Measurements from ENCODE around the gene TNFRSF4. TPM values are rescaled to one million over a fixed set of nuclear protein-coding genes. Genes with fewer than 3 reads are reported as not detected.
"Not testable (repeated sequence)": the region's sequence is repeated elsewhere in the genome, so short reads cannot be mapped to it uniquely, and the experiment has no call there.

TNFRSF4 gene
- total RNA-seq, 8 experiments from 2014 or later: 0.18 to 1.00 (median 0.25) TPM; not detected in 2

DNA sequence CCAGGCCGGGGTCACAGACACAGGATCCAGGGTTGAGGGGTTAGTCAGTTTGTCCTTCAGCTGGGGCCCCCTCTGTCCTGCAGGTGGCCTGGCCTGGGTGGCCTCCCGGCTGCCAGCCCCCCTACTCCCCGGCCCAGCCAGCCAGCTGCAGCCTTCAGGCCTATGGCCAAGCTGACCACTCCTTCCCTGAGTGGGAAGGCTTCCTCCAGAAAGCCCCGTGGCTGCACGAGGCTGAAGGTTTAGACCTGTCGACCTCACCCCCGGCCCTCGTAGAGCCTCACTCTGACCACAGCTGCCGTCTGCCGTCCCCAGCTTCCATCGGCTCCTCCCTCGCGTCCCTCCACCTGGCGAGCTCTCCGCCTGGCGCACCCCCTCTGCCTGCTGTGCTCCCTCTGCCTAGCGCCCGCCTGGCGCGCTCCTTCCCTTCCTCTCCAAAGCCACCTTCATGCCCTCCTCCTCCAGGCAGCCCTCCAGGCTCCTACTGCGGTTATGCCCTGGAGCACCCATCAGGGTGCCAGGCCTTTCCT lies 30.7 kb downstream of the TNFRSF4 start:
- ATAC-seq (replicated peaks in 6 of 8): peak in 1 of 8 experiments; percentile 8
- H3K4me1 ChIP-seq (replicated peaks in 1 of 2): peaks cover 0 to 18% of the 10 kb centered on the region in 2 donors
- 0 to 100% (median 81%) methylated on average over 1 to 20 of the region's 21 CpGs; no CpG with 5 or more reads in 6 of the 10 experiments for WGBS, 10 experiments
- no peak overlapping the region for H3K4me3 ChIP-seq
- H3K27ac ChIP-seq: no peak overlapping the region
- in situ Hi-C loops (cut with MboI; ENCODE audit: low pct_unique_long_range_greater_than_20kb in 2 of 9, low sequenced_read_pairs in 9 of 9, unreplicated experiment in 9 of 9): no loop called here

DNA sequence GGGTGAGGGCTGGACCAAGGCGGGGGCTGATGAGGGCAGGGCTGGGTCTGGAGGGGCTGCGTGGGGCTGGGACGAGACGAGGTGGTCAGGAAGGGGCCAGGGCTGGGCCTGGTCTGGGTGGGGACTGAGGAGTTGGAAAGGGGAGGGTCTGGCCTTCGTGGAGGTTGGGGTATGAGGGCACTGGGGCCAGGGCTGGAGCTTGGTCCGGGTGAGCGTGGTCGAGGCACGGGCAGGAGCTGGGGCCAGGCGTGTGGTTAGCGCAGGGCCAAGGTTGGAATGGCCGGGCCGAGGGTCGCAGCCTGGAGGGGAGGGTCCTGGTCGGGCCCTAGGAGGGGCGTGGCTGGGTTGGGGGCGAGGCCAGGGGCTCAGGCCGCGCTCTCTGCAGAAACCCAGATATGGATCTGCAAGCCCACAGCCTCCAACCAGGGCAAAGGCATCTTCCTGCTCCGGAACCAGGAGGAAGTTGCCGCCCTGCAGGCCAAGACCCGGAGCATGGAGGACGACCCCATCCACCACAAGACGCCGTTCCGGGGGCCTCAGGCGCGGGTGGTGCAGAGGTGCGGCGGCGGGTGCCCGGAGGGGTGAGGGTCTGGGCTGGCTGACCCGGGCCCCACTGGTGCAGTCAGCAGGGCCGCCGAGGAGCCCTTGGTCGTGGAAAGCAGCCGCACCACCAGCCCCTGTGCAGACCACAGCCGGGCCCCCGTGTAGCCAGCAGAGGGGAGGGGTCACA lies 31.3 kb downstream of the TNFRSF4 start:
- in situ Hi-C loops (cut with MboI; ENCODE audit: low pct_unique_long_range_greater_than_20kb in 2 of 9, low sequenced_read_pairs in 9 of 9, unreplicated experiment in 9 of 9): no loop called here
- Histone ChIP-seq H3K4me1 (replicated peaks in 1 of 2) (peaks cover 0 to 18% of the 10 kb centered on the region in 2 donors), H3K27ac (no peak overlapping the region), H3K4me3 (no peak overlapping the region)
- 20 to 97% (median 30%) methylated on average over 1 to 7 of the region's 39 CpGs; no CpG with 5 or more reads in 7 of the 10 experiments for WGBS, 10 experiments
- peak in 3 of 8 experiments; percentile 4 to 17 (median 5) for ATAC-seq (replicated peaks in 6 of 8)

DNA sequence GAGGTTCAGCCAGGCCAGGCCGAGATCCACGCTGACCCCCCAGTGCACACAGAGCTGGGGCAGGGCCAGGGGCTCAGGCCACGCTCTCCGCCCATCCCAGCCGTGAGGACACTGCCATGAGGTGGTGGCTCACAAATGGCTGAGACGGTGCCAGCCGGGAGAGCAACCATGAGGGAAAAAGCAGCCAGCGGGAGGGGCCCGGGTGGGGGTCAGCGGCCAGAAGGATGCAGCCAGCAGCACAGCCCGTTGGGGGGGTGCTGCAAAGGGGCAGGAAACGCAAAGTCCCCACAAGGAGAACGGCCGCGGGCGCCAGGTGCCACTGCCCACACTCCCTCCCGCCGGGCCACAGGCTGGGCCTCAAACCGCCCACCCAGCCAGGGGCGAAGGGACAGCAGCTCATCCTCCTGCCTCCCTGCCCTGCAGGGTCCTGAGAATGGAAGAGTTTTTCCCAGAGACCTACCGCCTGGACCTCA lies 32.0 kb downstream of the TNFRSF4 start:
- WGBS, 10 experiments: 83 to 100% (median 100%) methylated on average over 1 to 3 of the region's 21 CpGs; no CpG with 5 or more reads in 6 of the 10 experiments
- peaks cover 0 to 18% of the 10 kb centered on the region in 2 donors for H3K4me1 ChIP-seq (replicated peaks in 1 of 2)
- H3K4me3 ChIP-seq: no peak overlapping the region
- H3K27ac ChIP-seq: no peak overlapping the region
- ATAC-seq (replicated peaks in 6 of 8): peak in 3 of 8 experiments; percentile 5 to 18 (median 10)
- in situ Hi-C loops (cut with MboI; ENCODE audit: low pct_unique_long_range_greater_than_20kb in 2 of 9, low sequenced_read_pairs in 9 of 9, unreplicated experiment in 9 of 9): no loop called here

DNA sequence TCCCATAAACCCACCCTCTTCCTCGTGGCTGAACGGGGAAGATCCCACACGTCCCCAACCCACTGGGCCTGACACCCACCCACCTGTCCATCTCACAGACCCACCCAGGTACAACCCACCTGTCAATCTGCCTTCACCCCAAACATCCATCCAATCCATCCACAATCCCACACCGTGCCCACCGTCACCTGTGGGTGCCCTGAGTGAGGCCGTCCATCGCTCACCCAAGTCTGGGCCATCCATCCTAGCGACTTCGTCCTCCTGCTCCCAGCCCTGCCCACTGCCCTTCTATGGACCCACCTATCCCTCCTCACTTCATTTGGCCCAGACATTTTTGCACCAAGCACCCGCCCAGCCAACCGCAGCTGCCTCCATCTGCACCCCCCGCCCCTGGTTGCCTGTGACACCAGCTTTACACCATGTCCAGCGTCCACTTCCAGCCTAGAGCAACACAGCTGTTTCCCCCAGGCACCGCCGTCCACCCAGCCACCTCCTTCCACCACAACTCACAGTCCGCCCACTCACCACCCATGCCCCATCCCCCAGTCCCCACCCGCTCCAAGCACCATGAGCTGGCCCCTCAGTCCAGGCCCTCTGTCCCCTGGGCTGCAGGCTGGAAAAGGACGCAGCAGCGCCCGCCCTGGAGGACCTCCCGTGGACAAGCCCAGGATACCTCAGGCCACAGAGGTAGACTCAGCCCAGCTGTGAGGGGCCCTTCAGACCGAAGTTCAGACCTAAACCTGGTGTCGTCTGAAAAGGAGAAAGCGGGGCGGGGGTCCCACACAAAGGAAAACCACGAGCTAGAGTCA lies 32.6 kb downstream of the TNFRSF4 start:
- in situ Hi-C loops (cut with MboI; ENCODE audit: low pct_unique_long_range_greater_than_20kb in 2 of 9, low sequenced_read_pairs in 9 of 9, unreplicated experiment in 9 of 9): no loop called here
- ATAC-seq (replicated peaks in 6 of 8): peak in 3 of 8 experiments; percentile 7 to 70 (median 18)
- 40 to 92% (median 86%) methylated on average over 3 to 11 of the region's 26 CpGs; no CpG with 5 or more reads in 5 of the 10 experiments for WGBS, 10 experiments
- peaks cover 1 to 22% of the 10 kb centered on the region in 2 donors for H3K4me1 ChIP-seq (replicated peaks in 1 of 2)
- no peak overlapping the region for H3K4me3 ChIP-seq
- no peak overlapping the region for H3K27ac ChIP-seq

DNA sequence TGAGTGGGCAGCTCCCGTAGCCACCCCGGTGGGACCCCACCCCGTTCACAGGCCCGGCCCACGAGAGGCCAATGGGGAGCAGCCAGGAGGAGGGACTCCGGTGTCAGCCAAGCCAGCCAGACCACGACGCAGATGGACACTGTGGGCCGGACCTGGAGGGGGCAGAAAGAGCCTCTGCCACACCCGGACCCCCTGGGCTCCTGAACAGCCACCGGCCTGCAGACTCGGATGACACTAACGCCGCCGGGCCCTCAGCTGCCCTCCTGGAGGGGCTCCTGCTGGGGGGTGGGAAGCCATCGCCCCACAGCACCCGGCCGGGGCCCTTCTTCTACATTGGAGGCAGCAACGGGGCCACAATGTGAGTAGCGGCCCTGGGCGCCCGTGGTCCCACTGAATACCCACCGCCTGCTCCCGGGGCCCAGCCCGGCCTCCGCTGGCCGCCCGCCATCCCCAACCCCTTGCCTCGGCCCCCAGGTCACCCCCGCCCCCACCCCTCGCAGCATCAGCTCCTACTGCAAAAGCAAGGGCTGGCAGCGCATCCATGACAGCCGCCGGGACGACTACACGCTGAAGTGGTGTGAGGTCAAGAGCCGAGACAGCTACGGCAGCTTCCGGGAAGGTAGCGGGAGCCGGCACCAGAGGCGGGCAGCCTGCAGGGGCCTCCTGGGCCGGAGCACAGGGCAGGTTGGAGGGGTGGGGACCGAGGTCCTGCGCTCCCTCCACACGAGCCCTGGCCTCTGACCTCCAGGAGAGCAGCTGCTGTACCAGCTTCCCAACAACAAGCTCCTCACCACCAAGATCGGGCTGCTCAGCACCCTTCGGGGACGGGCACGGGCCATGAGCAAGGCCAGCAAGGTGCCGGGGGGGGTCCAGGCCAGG lies 33.7 kb downstream of the TNFRSF4 start:
- no peak overlapping the region for H3K4me3 ChIP-seq
- WGBS, 10 experiments: 80% methylated on average over 10 to 11 of the region's 51 CpGs; no CpG with 5 or more reads in 8 of the 10 experiments
- H3K4me1 ChIP-seq (replicated peaks in 1 of 2): peaks cover 2 to 23% of the 10 kb centered on the region in 2 donors
- peak in 2 of 8 experiments; percentile 18 to 23 for ATAC-seq (replicated peaks in 6 of 8)
- in situ Hi-C loops (cut with MboI; ENCODE audit: low pct_unique_long_range_greater_than_20kb in 2 of 9, low sequenced_read_pairs in 9 of 9, unreplicated experiment in 9 of 9): no loop called here
- H3K27ac ChIP-seq: no peak overlapping the region

DNA sequence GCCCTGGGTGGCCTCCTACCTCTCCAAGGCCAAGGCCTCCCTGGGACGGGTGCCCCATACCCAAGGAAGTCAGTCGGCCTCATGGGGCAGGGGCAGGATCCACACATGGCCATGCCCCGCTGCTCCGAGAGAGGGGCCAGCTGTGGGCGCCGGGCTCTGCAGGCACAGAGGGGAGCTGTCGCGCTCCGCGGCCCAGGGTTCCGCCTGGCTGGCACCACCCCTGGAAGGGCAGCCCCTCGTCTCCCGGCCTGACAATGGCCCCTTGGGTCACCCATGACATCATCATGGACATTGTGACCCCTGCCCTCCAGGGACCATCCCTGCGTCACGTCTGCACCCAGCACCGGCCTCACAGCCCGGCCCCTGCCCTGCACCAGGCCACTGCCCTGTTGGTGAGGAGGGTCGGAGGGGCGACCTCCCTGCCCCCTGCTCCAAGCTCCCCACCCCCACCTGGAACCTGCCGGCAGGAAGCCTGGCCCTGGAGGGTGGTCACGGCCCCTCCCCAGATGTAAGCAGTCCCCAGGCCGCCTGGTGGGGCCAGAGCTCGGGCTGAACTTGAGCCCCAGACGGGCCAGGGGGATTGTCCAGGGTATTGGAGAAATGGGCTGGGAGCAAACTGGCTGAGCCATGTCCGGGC lies 34.5 kb downstream of the TNFRSF4 start:
- Histone ChIP-seq H3K4me1 (replicated peaks in 1 of 2) (peaks cover 2 to 23% of the 10 kb centered on the region in 2 donors), H3K4me3 (no peak overlapping the region), H3K27ac (no peak overlapping the region)
- in situ Hi-C loops (cut with MboI; ENCODE audit: low pct_unique_long_range_greater_than_20kb in 2 of 9, low sequenced_read_pairs in 9 of 9, unreplicated experiment in 9 of 9): no loop called here
- peak in 1 of 8 experiments; percentile 6 for ATAC-seq (replicated peaks in 6 of 8)
- 60 to 96% (median 79%) methylated on average over 1 to 9 of the region's 25 CpGs; no CpG with 5 or more reads in 6 of the 10 experiments for WGBS, 10 experiments

DNA sequence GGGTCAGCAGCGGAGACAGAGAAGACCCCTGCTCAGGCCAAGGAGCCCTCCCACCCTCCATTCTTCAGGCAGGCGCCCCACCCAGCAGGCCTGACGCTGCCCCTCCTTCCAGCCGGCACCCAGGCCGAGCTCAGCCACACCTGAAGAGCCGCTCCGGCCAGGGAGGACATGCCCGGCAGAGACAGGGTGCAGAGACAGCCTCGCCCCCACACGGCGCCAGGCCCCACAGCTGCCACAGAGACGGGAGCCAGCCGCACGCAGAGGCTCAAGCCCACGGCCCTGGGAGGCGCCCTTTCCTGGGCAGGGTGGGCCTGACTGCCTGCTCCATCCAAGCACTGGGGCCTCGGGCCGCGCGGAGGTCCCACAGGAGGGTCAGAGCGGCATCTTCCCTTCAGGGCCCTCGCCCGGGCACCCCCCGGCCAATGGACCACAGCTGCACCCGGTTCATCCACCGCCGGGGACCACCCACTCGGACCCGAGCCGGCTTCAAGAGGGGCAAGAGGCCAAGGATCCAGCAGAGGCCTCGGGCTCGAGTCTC lies 35.1 kb downstream of the TNFRSF4 start:
- H3K4me3 ChIP-seq: no peak overlapping the region
- WGBS, 10 experiments: 86 to 90% (median 88%) methylated on average over 2 to 12 of the region's 32 CpGs; no CpG with 5 or more reads in 6 of the 10 experiments
- in situ Hi-C loops (cut with MboI; ENCODE audit: low pct_unique_long_range_greater_than_20kb in 2 of 9, low sequenced_read_pairs in 9 of 9, unreplicated experiment in 9 of 9): no loop called here
- ATAC-seq (replicated peaks in 6 of 8): no peak
- peaks cover 6 to 26% of the 10 kb centered on the region in 2 donors for H3K4me1 ChIP-seq (replicated peaks in 1 of 2)
- no peak overlapping the region for H3K27ac ChIP-seq

DNA sequence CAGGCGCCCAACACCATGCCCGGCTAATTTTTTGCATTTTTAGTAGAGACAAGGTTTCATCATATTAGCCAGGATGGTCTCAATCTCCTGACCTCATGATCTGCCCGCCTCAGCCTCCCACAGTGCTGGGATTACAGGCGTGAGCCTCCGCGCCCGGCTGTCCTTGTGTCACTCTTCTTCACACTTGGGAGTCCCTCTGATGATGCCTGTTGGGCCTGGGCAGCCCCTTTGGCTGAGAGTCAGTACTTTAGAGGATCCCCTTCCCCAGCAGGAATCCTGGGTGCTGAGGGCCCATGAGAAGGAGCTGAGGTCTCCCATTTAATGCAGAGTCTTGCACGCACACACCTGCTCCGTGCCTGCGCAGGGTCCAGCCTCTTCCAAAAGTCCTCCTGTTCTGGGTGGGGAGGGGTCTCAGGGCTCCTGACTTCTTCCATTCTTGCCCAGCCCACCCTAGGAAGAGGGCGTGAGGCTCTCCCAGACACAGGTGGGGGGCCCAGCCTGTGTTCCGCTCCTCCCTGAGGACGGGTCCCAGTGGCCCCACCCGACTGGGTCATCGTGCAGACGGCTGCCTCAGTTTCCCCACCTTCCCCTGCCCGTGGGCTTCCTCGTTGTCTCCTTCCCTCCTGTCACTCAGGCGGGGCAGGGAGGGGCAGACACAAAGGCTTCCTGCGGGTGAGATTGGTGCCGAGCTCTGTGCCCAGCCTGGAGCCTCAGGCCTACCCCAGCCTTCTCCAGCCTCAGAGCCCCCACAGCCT lies 36.3 kb downstream of the TNFRSF4 start:
- Histone ChIP-seq H3K4me1 (replicated peaks in 1 of 2) (peaks cover 11 to 33% of the 10 kb centered on the region in 2 donors), H3K4me3 (no peak overlapping the region), H3K27ac (no peak overlapping the region)
- in situ Hi-C loops (cut with MboI; ENCODE audit: low pct_unique_long_range_greater_than_20kb in 2 of 9, low sequenced_read_pairs in 9 of 9, unreplicated experiment in 9 of 9): no loop called here
- no peak for ATAC-seq (replicated peaks in 6 of 8)
- WGBS, 10 experiments: 13 to 90% (median 70%) methylated on average over 2 to 13 of the region's 21 CpGs; no CpG with 5 or more reads in 4 of the 10 experiments

DNA sequence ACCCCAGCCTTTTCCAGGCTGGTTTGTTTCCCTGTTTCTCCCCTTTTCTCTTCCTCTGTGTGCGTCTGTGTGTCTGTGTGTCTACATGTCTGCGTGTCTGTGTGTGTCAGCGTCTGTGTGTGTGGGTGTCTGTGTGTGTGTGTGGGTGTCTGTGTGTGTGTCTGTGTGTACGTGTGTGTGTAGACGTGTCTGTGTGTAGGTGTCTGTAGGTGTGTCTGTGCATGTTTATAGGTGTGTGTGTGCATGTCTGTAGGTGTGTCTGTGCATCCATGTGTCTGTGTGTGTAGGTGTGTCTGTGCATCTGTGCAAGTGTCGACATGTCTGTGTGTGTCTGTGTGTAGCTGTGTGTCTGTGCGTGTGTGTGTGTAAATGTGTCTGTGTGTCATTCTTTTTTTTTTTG lies 37.0 kb downstream of the TNFRSF4 start:
- in situ Hi-C loops (cut with MboI; ENCODE audit: low pct_unique_long_range_greater_than_20kb in 2 of 9, low sequenced_read_pairs in 9 of 9, unreplicated experiment in 9 of 9): no loop called here
- ATAC-seq (replicated peaks in 6 of 8): no peak
- H3K4me3 ChIP-seq: no peak overlapping the region
- WGBS, 10 experiments: 0 to 80% (median 60%) methylated on average over 1 to 3 of the region's 7 CpGs; no CpG with 5 or more reads in 5 of the 10 experiments
- H3K4me1 ChIP-seq (replicated peaks in 1 of 2): peaks cover 11 to 26% of the 10 kb centered on the region in 2 donors
- no peak overlapping the region for H3K27ac ChIP-seq

DNA sequence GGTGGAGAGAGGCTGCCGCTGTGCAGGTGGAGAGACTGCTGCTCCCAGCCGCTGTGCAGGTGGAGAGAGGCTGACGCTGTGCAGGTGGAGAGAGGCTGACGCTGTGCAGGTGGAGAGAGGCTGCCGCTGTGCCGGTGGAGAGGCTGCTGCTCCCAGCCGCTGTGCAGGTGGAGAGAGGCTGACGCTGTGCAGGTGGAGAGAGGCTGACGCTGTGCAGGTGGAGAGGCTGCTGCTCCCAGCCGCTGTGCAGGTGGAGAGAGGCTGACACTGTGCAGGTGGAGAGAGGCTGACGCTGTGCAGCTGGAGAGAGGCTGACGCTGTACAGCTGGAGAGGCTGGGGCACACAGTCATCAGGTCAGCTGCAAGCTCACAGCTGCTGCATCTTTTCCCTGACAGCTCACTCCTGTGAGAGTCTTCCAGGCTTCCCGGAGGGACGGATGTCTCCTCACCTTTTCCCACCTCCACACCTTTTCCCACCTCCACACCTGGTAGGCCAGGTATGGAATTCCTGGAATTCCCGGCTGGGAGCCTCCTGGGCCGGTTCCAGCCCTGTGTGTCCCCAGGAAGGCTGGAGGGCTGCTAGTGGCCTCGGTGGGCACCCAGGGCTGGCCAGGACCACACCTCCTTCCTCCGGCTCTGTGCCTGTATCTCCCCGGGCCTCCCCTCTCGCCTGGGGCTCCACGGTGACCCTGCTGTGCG lies 37.7 kb downstream of the TNFRSF4 start:
- in situ Hi-C loops (cut with MboI; ENCODE audit: low pct_unique_long_range_greater_than_20kb in 2 of 9, low sequenced_read_pairs in 9 of 9, unreplicated experiment in 9 of 9); H3K27ac ChIP-seq; H3K4me3 ChIP-seq; ATAC-seq (replicated peaks in 6 of 8): not testable (repeated sequence)
- 0 to 80% (median 35%) methylated on average over 1 to 15 of the region's 22 CpGs; no CpG with 5 or more reads in 3 of the 10 experiments for WGBS, 10 experiments
- H3K4me1 ChIP-seq (replicated peaks in 1 of 2): peaks cover 11 to 22% of the 10 kb centered on the region in 2 donors
